ENCODE measurements around the gene FLYWCH1. TPM values are rescaled to one million over a fixed set of nuclear protein-coding genes. Genes with fewer than 3 reads are reported as not detected.

FLYWCH1 gene
- total and polyA plus RNA-seq, 9 of the 15 experiments (the other 6 are each of a cell fraction or from before 2014, with no cell fraction given) = 0.18 to 33.6 (median 11.3) TPM

GRCh38 chr16:2950773-2951172, 39.0 kb downstream of the FLYWCH1 start (continued):
- TF ChIP-seq BRF1 (IDR thresholded peaks at IDR 0.05; ENCODE audit: borderline replicate concordance, extremely low read depth, insufficient read length) (no peak), ZNF766 (CRISPR knock-in tag; conservative IDR thresholded peaks at IDR 0.05) (no peak), CSDE1 (IDR thresholded peaks at IDR 0.05) (no peak), MEIS2 (IDR thresholded peaks at IDR 0.05; ENCODE audit: partially characterized antibody) (peak; percentile 39), FOXK2 (conservative IDR thresholded peaks at IDR 0.05 in 1 of 2, IDR thresholded peaks at IDR 0.05 in 1 of 2; ENCODE audit: low read depth in 2 of 2) (no peak), UBTF (IDR thresholded peaks at IDR 0.05; ENCODE audit: borderline replicate concordance in 1 of 2, low read depth in 2 of 2, low read length in 2 of 2) (peak in 1 of 2 experiments; percentile 91; a peak in 2 of 4 replicates), MYBL2 (IDR thresholded peaks at IDR 0.05; ENCODE audit: low read depth) (no peak), MYBL2 (CRISPR knock-in tag; IDR thresholded peaks at IDR 0.05; ENCODE audit: borderline replicate concordance) (no peak), MYNN (IDR thresholded peaks at IDR 0.05) (0 out of 2 replicates have a peak, but pooled peaks have one; percentile 20), MYNN (CRISPR knock-in tag; IDR thresholded peaks at IDR 0.05) (no peak), CTCF (IDR thresholded peaks at IDR 0.05 in 2 of 3, conservative IDR thresholded peaks at IDR 0.05 in 1 of 3; ENCODE audit: insufficient read depth in 2 of 3, low read depth in 1 of 3, low read length in 3 of 3) (peak; percentile 51 to 82 (median 61)), YY1 (IDR thresholded peaks at IDR 0.05; ENCODE audit: borderline replicate concordance in 1 of 3, control insufficient read depth in 1 of 3, extremely low read depth in 1 of 3, insufficient read depth in 3 of 3, insufficient read length in 1 of 3, insufficient replicate concordance in 2 of 3, low read depth in 1 of 3, low read length in 2 of 3) (peak in 1 of 3 experiments; percentile 17), TEAD1 (CRISPR knock-in tag; IDR thresholded peaks at IDR 0.05) (no peak), POLR2AphosphoS2 (IDR thresholded peaks at IDR 0.05; ENCODE audit: low read length) (no peak)

Data from K562 (cell line).